ENCODE measurements around the gene CENPQ. TPM values are rescaled to one million over a fixed set of nuclear protein-coding genes. Genes with fewer than 3 reads are reported as not detected.
"Not testable (repeated sequence)": the region's sequence is repeated elsewhere in the genome, so short reads cannot be mapped to it uniquely, and the experiment has no call there.

The CENPQ gene
- total RNA-seq, 1 donor from 2014 or later = 13.1 TPM

- peaks cover 33% of the 10 kb centered on the region for H3K4me1 Mint-ChIP-seq
- no peak for DNase-seq (ENCODE audit: low read depth, low spot score)
- H3K9me3 Mint-ChIP-seq = no peaks in the 10 kb centered on the region
- peak overlapping the region; percentile 98 for H3K4me3 Mint-ChIP-seq
- peak overlapping the region; percentile 99 for H3K27ac Mint-ChIP-seq (ENCODE audit: unreplicated experiment)
- no peak for TF ChIP-seq CTCF (conservative IDR thresholded peaks at IDR 0.05)
- no peaks in the 10 kb centered on the region for H3K27me3 Mint-ChIP-seq (ENCODE audit: low read depth)
- no peaks in the 10 kb centered on the region for H3K36me3 Mint-ChIP-seq (ENCODE audit: low read depth)
These were observed 607 bp upstream of the CENPQ start for GRCh38 chr6:49462599-49462926.

DNA sequence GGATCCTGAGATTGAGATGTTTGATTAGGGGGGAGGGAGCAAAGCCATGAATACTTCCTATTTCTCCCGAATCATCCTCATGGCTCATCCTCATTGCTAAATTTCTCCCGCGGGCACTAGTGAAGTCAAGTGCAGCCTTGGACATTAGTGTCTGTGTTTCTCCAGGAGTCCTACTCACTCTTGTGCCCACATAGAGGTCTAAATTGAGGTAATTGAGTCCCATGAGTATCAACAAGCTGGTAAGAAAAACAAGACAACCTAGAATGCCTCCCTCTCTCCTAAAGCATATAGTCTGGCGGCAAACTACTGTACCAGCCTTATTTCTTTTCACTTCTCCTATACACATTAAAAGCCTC, 420 bp downstream of the CENPQ start:
- Mint-ChIP-seq H3K4me1 (peaks cover 33% of the 10 kb centered on the region), H3K36me3 (ENCODE audit: low read depth) (peaks cover 2% of the 10 kb centered on the region), H3K27ac (ENCODE audit: unreplicated experiment) (peak overlapping the region; percentile 99), H3K27me3 (ENCODE audit: low read depth) (no peaks in the 10 kb centered on the region), H3K9me3 (no peaks in the 10 kb centered on the region), H3K4me3 (peak overlapping the region; percentile 98)
- DNase-seq (ENCODE audit: low read depth, low spot score) = no peak
- TF ChIP-seq CTCF (conservative IDR thresholded peaks at IDR 0.05) = no peak

- no peak for DNase-seq (ENCODE audit: low read depth, low spot score)
- no peaks in the 10 kb centered on the region for H3K27me3 Mint-ChIP-seq (ENCODE audit: low read depth)
- no peaks in the 10 kb centered on the region for H3K9me3 Mint-ChIP-seq
- no peak for TF ChIP-seq CTCF (conservative IDR thresholded peaks at IDR 0.05)
- H3K4me1 Mint-ChIP-seq = peaks cover 33% of the 10 kb centered on the region
- H3K27ac Mint-ChIP-seq (ENCODE audit: unreplicated experiment) = no peak overlapping the region
- peaks cover 2% of the 10 kb centered on the region for H3K36me3 Mint-ChIP-seq (ENCODE audit: low read depth)
- peak overlapping the region; percentile 98 for H3K4me3 Mint-ChIP-seq
These were observed 1.5 kb downstream of the CENPQ start for GRCh38 chr6:49464691-49465090.

DNA sequence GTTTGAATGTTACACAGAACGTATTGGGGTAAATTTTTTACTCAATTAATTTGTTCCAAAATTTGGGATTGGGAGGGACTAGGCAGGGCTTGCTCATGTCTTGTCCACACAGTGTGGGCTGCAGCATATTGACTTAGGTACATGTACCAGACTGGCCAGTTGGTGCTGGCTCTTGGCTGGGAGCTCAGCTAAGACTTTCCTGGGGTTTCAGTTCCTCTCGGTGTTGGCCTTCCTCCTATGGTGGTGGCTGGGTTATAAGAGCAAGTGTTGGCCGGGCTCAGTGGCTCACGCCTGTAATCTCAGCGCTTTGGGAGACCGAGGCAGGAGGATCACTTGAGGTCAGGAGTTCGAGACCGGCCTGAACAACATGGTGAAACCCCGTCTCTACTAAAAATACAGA, 4.9 kb downstream of the CENPQ start:
- peak overlapping the region; percentile 10 for H3K4me3 Mint-ChIP-seq
- H3K27me3 Mint-ChIP-seq (ENCODE audit: low read depth) = no peaks in the 10 kb centered on the region
- H3K4me1 Mint-ChIP-seq = peaks cover 12% of the 10 kb centered on the region
- DNase-seq (ENCODE audit: low read depth, low spot score) = no peak
- H3K36me3 Mint-ChIP-seq (ENCODE audit: low read depth) = peaks cover 2% of the 10 kb centered on the region
- no peak for TF ChIP-seq CTCF (conservative IDR thresholded peaks at IDR 0.05)
- no peaks in the 10 kb centered on the region for H3K9me3 Mint-ChIP-seq
- H3K27ac Mint-ChIP-seq (ENCODE audit: unreplicated experiment) = peak overlapping the region; percentile 57

- not testable (repeated sequence) for H3K4me1 Mint-ChIP-seq; H3K9me3 Mint-ChIP-seq; H3K4me3 Mint-ChIP-seq; DNase-seq (ENCODE audit: low read depth, low spot score); H3K27ac Mint-ChIP-seq (ENCODE audit: unreplicated experiment); H3K27me3 Mint-ChIP-seq (ENCODE audit: low read depth)
- H3K36me3 Mint-ChIP-seq (ENCODE audit: low read depth) = peaks cover 44% of the 10 kb centered on the region
These were observed 13.4 kb downstream of the CENPQ start for GRCh38 chr6:49476564-49476963.

DNA sequence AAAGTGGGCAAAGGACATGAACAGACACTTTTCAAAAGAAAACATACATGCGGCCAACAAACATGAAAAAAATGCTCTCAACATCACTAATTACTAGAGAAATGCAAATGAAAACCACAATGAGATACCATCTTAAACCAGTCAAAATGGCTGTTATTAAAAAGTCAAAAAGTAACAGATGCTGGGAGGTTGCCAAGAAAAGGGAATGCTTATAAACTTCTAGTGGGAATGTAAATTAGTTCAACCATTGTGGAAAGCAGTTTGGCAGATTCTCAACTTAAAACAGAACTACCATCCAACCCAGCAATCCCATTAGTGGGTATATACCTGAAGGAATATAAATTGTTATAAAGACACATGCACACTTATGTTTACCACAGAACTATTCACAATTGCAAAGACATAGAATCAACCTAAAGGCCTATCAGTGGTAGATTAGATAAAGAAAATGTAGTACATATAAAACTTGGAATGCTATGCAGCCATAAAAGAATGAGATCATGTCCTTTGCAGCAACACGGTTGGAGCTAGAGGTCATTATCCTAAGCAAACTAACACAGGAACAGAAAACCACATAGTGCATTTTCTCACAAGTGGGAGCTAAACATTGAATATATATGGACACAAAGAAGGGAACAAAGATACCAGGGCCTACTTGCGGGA, 16.3 kb downstream of the CENPQ start:
- H3K27ac Mint-ChIP-seq (ENCODE audit: unreplicated experiment) = no peak overlapping the region
- H3K36me3 Mint-ChIP-seq (ENCODE audit: low read depth) = peaks cover 42% of the 10 kb centered on the region
- no peak overlapping the region for H3K4me3 Mint-ChIP-seq
- no peaks in the 10 kb centered on the region for H3K9me3 Mint-ChIP-seq
- no peaks in the 10 kb centered on the region for H3K27me3 Mint-ChIP-seq (ENCODE audit: low read depth)
- no peak for DNase-seq (ENCODE audit: low read depth, low spot score)
- no peaks in the 10 kb centered on the region for H3K4me1 Mint-ChIP-seq
- TF ChIP-seq CTCF (conservative IDR thresholded peaks at IDR 0.05) = no peak

GRCh38 chr6:49481846-49482245, 18.7 kb downstream of the CENPQ start:
- peaks cover 23% of the 10 kb centered on the region for H3K36me3 Mint-ChIP-seq (ENCODE audit: low read depth)

DNA sequence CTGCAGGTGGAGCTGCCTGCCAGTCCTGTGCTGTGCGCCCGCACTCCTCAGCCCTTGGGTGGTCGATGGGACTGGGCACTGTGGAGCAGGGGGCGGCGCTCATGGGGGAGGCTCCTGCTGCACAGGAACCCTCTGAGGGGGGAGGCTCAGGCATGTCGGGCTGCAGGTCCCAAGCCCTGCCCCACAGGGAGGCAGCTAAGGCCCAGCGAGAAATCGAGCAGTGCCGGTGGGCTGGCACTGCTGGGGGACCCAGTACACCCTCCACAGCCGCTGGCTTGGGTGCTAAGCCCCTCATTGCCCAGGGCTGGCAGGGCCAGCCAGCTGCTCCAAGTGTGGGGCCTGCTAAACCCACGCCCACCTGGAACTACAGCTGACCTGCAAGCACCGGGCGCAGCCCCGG, 20.2 kb downstream of the CENPQ start:
- not testable (repeated sequence) for H3K4me1 Mint-ChIP-seq; H3K27ac Mint-ChIP-seq (ENCODE audit: unreplicated experiment); H3K4me3 Mint-ChIP-seq; H3K27me3 Mint-ChIP-seq (ENCODE audit: low read depth); H3K9me3 Mint-ChIP-seq; DNase-seq (ENCODE audit: low read depth, low spot score)
- H3K36me3 Mint-ChIP-seq (ENCODE audit: low read depth) = peaks cover 16% of the 10 kb centered on the region

More at GRCh38 chr6:49481846-49482245, 18.7 kb downstream of the CENPQ start:
- H3K4me3 Mint-ChIP-seq; H3K27me3 Mint-ChIP-seq (ENCODE audit: low read depth); H3K27ac Mint-ChIP-seq (ENCODE audit: unreplicated experiment); H3K4me1 Mint-ChIP-seq; DNase-seq (ENCODE audit: low read depth, low spot score); H3K9me3 Mint-ChIP-seq: not testable (repeated sequence)
